GM12875 (cell line): ENCODE results near the gene TRIM24.

Experiments used
- H3K4me3 ChIP-seq: one replicate; pipeline ENCODE4 v1.5.1; 2011; ENCODE audit warnings: low read depth, low read length, control low read depth
- TF ChIP-seq, protein P1 (sequence below): IDR thresholded peaks from 2 replicates; pipeline ENCODE4 v1.5.1; 2011; ENCODE audit warnings: low read depth, mild to moderate bottlenecking, control low read depth, inconsistent platforms, low read length, moderate library complexity, borderline replicate concordance; ENCODE audit not compliant: insufficient read depth

TRIM24 gene

DNA sequence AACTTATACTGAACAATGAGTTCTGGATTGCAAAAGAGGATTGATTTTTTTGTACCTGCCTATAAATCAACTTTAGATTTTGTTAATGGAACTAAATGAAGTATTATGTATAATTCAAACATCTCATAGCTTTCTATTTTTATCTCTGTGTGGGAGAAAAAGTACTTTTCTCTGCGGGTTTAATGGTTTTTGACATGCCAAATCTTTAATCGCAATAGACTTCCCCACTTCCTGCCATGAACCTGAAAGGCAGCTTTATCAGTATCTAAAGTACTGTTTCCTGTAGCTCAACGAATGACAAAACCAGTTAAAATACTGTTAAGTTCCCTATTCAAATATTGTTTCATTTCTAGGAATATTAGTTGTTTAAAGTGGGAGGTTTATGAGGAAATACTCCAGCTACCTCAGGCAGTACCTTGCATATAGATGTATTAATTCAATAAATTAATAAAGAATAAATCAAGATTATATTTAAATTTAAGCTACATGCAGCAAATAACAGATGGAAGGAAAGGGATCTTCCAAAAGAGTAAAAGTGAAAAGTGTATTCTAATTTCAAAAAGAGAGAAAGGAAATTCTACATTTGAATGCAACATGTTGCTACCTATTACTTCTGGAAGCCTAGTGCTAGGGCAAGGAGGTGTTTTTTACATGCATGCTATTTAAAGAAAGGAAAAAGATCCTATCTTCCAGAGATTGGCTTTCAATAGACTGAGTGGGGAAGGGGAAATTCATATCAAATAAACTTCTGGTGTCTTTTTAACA lies 165.2 kb downstream of the TRIM24 start:
- TF ChIP-seq, protein P1, sequence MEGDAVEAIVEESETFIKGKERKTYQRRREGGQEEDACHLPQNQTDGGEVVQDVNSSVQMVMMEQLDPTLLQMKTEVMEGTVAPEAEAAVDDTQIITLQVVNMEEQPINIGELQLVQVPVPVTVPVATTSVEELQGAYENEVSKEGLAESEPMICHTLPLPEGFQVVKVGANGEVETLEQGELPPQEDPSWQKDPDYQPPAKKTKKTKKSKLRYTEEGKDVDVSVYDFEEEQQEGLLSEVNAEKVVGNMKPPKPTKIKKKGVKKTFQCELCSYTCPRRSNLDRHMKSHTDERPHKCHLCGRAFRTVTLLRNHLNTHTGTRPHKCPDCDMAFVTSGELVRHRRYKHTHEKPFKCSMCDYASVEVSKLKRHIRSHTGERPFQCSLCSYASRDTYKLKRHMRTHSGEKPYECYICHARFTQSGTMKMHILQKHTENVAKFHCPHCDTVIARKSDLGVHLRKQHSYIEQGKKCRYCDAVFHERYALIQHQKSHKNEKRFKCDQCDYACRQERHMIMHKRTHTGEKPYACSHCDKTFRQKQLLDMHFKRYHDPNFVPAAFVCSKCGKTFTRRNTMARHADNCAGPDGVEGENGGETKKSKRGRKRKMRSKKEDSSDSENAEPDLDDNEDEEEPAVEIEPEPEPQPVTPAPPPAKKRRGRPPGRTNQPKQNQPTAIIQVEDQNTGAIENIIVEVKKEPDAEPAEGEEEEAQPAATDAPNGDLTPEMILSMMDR = no peak
- H3K4me3 ChIP-seq = no peak overlapping the region

DNA sequence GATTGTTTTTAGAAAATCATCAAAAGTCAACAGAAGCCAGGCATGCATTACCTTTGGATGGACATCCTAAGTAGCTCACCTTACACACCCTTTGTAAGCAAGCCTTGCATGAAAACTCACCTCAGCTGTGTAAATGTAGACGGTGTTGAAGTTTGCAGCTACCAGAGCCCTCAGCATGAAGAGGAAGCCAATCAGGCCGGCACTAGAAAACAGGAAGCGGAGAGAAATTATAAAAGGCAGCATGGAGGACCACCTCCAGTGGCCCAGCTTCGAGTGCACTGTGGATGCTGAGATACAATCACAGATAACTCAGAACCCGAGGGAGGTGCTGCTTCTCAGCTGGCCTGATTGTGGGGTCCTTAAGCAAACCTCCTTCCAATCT lies 165.8 kb downstream of the TRIM24 start:
- TF ChIP-seq, protein P1 = no peak
- H3K4me3 ChIP-seq = no peak overlapping the region

DNA sequence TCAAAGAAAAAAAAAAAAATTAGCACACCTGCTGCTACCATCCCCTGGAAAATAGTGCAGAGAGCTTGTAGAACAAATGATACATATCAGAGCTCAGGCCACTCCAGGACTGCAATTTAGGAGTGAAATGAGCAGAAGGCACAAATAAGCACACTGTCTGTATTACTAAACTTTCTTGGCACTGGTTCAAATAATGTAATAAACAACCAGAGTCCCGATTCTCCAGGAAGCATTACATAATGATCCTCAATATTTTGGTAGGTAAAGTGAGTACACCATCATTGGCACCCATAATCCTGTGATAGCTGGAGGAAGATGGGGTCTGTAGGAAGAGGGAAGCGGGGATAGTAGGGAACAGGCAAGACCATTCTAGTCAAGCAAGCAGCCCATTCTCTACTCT lies 166.8 kb downstream of the TRIM24 start:
- TF ChIP-seq, protein P1 = no peak
- no peak overlapping the region for H3K4me3 ChIP-seq

DNA sequence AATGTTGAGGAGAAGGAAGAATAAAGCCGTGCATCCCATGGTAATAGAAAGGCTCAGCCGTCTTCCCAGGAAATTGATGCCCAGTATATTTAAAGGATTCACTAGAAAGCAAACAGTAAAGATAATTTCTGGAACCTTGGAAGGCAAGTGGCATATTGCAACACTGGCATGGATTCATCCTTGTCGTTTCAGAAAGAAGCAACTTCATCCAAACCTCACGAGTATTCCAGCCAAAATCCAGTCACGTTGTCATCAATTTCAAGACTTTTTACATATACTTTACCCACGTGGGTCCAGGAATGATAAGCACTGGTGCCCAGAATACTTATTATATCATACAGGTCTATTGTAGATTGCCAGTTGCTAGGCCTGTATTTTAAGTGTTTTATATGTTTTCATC lies 167.3 kb downstream of the TRIM24 start:
- TF ChIP-seq, protein P1 = no peak
- H3K4me3 ChIP-seq = no peak overlapping the region

DNA sequence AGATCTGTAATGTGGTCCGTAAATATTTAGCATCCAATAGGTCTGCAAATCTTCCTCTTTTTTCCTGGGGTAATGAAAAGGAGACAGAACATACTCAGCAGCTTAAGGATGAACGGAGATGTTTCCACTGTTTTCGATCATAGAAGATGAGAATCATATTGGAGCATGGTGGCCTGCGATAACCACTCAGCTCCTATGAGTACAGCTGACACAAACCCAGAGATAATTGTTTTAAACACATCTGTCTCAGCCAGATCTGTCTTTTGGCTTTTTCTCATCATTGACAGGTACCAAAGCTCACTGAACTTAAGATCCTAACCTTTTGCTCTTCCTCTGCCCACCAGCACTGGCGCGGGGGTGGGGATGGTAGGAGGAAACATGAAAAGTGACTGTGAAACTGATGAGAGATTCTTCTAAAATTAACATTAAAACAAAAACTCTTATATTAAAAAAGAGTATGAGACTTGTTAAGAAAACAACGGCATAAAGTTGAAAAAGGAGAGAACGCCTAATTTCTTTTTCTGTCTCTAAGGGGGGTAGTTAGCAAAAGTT lies 170.1 kb downstream of the TRIM24 start:
- TF ChIP-seq, protein P1 = no peak
- no peak overlapping the region for H3K4me3 ChIP-seq

DNA sequence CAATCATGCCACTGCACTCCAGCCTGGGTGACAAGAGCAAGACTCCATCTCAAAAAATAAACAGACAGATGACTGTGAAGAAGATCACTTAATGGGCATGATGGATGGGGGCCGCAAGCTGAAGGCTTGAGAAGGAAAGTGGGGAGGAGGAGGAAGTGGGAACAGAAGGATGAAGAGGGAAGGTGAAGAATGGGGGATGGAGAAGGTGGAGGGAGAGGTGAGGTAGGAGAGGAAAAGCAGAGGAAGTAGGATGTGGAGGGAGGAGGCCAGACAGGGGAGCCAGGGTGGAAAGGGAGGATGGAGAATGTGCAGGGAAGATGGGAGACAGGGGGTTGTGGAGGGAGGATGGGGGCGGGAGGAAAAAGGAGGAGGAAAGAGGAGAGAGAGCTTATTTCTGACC lies 172.3 kb downstream of the TRIM24 start:
- H3K4me3 ChIP-seq = no peak overlapping the region
- TF ChIP-seq, protein P1 = no peak
